ENCODE data around the gene WDSUB1. TPM values are rescaled to one million over a fixed set of nuclear protein-coding genes. Genes with fewer than 3 reads are reported as not detected.

WDSUB1 gene, protein sequence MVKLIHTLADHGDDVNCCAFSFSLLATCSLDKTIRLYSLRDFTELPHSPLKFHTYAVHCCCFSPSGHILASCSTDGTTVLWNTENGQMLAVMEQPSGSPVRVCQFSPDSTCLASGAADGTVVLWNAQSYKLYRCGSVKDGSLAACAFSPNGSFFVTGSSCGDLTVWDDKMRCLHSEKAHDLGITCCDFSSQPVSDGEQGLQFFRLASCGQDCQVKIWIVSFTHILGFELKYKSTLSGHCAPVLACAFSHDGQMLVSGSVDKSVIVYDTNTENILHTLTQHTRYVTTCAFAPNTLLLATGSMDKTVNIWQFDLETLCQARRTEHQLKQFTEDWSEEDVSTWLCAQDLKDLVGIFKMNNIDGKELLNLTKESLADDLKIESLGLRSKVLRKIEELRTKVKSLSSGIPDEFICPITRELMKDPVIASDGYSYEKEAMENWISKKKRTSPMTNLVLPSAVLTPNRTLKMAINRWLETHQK
- polyA plus RNA-seq (2013): 6.6 and 6.9 TPM in 2 replicates

DNA sequence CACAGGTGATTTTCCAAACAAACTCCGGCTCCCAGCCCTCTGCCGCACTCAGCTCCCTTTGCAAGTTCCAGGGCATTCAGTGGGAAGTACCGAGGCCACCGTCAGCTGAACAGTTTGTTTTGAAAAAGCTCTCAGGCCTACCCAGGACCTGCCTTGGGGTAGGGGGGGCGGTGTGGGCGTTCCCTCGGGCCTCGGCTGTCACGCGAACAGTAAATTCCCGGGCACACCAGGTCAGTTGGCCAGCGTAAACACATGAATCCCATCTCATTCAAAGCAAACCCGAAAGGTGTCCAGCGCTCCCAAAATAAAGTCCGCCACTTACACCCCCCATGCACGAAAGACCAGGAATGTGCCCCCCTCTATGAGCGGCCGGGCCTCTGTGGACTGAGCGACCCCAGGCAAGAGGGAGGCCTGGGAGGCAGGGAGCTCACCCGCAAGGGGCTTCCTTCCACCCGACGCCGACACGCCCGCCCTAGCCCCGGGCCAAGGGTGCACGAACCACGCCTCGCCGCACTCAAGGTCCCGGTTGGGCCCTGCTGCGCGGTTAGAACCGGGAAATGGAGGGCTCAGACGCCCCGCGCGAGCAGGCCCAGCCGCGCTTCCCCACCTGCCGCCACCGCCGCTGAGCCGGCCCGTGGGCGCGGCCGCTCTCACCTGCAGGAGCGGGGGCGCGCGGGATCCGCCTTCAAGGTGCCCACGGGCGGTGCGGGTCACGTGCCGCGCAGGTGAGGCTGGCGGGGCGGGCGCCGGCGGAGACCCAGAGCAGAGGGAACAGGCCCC, at the start of gene WDSUB1:
Gene WDSUB1 (minus strand): TSS at position 775 of the 780 bp plus-strand sequence. CDS start 3,634 bp downstream, outside the sequence.
- peak; percentile 54 to 58 for DNase-seq
- H2BK12ac ChIP-seq (ENCODE audit: low read length): peak within 1 kb of the TSS; percentile 51
- H3K18ac ChIP-seq (ENCODE audit: low read length): peak within 1 kb of the TSS; percentile 96
- peak within 1 kb of the TSS; percentile 88 for H3K4me2 ChIP-seq (ENCODE audit: low read length)
- H2AFZ ChIP-seq (ENCODE audit: insufficient read depth, low read length, poor library complexity): peak within 1 kb of the TSS; percentile 97
- no peaks in the 10 kb centered on the region for H3K27me3 ChIP-seq (ENCODE audit: insufficient read depth, low read length)
- H3K4ac ChIP-seq (ENCODE audit: low read depth, low read length): peak within 1 kb of the TSS; percentile 92
- H3K4me3 ChIP-seq (ENCODE audit: low read depth, low read length): peak within 1 kb of the TSS; percentile 90
- H4K91ac ChIP-seq (ENCODE audit: low read depth, low read length): peak within 1 kb of the TSS; percentile 95
- WGBS (ENCODE audit: extremely low coverage, insufficient coverage, insufficient read length): no CpG with 5 or more reads among the region's 64 CpGs
- H4K8ac ChIP-seq (ENCODE audit: low read depth, low read length): peak within 1 kb of the TSS; percentile 99
- peak within 1 kb of the TSS; percentile 89 for H2BK120ac ChIP-seq (ENCODE audit: insufficient read depth, low read length, poor library complexity)
- no peak within 1 kb of the TSS for H3K23ac ChIP-seq (ENCODE audit: low read length)
- H3K4me1 ChIP-seq (ENCODE audit: control insufficient read depth in 1 of 2, insufficient read depth in 2 of 2, low read length in 2 of 2): peaks cover 4 to 5% of the 10 kb centered on the region in 2 experiments
- H3K36me3 ChIP-seq (ENCODE audit: control insufficient read depth in 1 of 2, insufficient read depth in 2 of 2, low read length in 2 of 2): peaks cover 0 to 1% of the 10 kb centered on the region in 2 experiments
- peak within 1 kb of the TSS; percentile 86 for H4K12ac ChIP-seq (ENCODE audit: low read depth, low read length)
- peak within 1 kb of the TSS; percentile 77 for H3K27ac ChIP-seq (ENCODE audit: low read depth, low read length)
- H3K79me2 ChIP-seq (ENCODE audit: control insufficient read depth, insufficient read depth, low read length, poor library complexity): peaks cover 7% of the 10 kb centered on the region
- no peaks in the 10 kb centered on the region for H3K9me3 ChIP-seq (ENCODE audit: insufficient read depth, low read depth, low read length)
- peaks cover 9% of the 10 kb centered on the region for H3K79me1 ChIP-seq (ENCODE audit: low read length)
- peak within 1 kb of the TSS; percentile 86 for H3K9ac ChIP-seq (ENCODE audit: low read length)
- peak within 1 kb of the TSS; percentile 91 for H3K14ac ChIP-seq (ENCODE audit: low read length)
- H2AK5ac ChIP-seq (ENCODE audit: low read length): peak within 1 kb of the TSS; percentile 85
- peak within 1 kb of the TSS; percentile 86 for H2BK5ac ChIP-seq (ENCODE audit: low read depth, low read length, poor library complexity)

- no peak overlapping the region for H3K27ac ChIP-seq (ENCODE audit: low read depth, low read length)
- H3K4me1 ChIP-seq (ENCODE audit: control insufficient read depth in 1 of 2, insufficient read depth in 2 of 2, low read length in 2 of 2): no peaks in the 10 kb centered on the region
- DNase-seq: no peak
- H3K23ac ChIP-seq (ENCODE audit: low read length): no peak overlapping the region
- no peak overlapping the region for H4K8ac ChIP-seq (ENCODE audit: low read depth, low read length)
- H3K4ac ChIP-seq (ENCODE audit: low read depth, low read length): no peak overlapping the region
- H2BK5ac ChIP-seq (ENCODE audit: low read depth, low read length, poor library complexity): no peak overlapping the region
- H3K27me3 ChIP-seq (ENCODE audit: insufficient read depth, low read length): no peaks in the 10 kb centered on the region
- no CpG with 5 or more reads among the region's 5 CpGs for WGBS (ENCODE audit: extremely low coverage, insufficient coverage, insufficient read length)
- H4K91ac ChIP-seq (ENCODE audit: low read depth, low read length): no peak overlapping the region
- H3K79me1 ChIP-seq (ENCODE audit: low read length): no peaks in the 10 kb centered on the region
- H2AFZ ChIP-seq (ENCODE audit: insufficient read depth, low read length, poor library complexity): no peak overlapping the region
- H2BK12ac ChIP-seq (ENCODE audit: low read length): no peak overlapping the region
- peaks cover 7 to 10% of the 10 kb centered on the region in 2 experiments for H3K36me3 ChIP-seq (ENCODE audit: control insufficient read depth in 1 of 2, insufficient read depth in 2 of 2, low read length in 2 of 2)
- no peak overlapping the region for H4K12ac ChIP-seq (ENCODE audit: low read depth, low read length)
- no peak overlapping the region for H2AK5ac ChIP-seq (ENCODE audit: low read length)
- H3K18ac ChIP-seq (ENCODE audit: low read length): no peak overlapping the region
- no peaks in the 10 kb centered on the region for H3K9me3 ChIP-seq (ENCODE audit: insufficient read depth, low read depth, low read length)
- H3K4me2 ChIP-seq (ENCODE audit: low read length): no peak overlapping the region
- no peak overlapping the region for H3K4me3 ChIP-seq (ENCODE audit: low read depth, low read length)
- H3K79me2 ChIP-seq (ENCODE audit: control insufficient read depth, insufficient read depth, low read length, poor library complexity): no peaks in the 10 kb centered on the region
- no peak overlapping the region for H3K14ac ChIP-seq (ENCODE audit: low read length)
- H2BK120ac ChIP-seq (ENCODE audit: insufficient read depth, low read length, poor library complexity): no peak overlapping the region
- no peak overlapping the region for H3K9ac ChIP-seq (ENCODE audit: low read length)
Measured at GRCh38 chr2:159326569-159327255, 40.2 kb upstream of the WDSUB1 start.

GRCh38 chr2:159322419-159322818, 35.9 kb upstream of the WDSUB1 start:
- Histone ChIP-seq H3K36me3 (ENCODE audit: control insufficient read depth in 1 of 2, insufficient read depth in 2 of 2, low read length in 2 of 2) (peaks cover 5 to 9% of the 10 kb centered on the region in 2 experiments), H3K23ac (ENCODE audit: low read length) (no peak overlapping the region), H4K91ac (ENCODE audit: low read depth, low read length) (no peak overlapping the region), H3K4me3 (ENCODE audit: low read depth, low read length) (no peak overlapping the region), H3K9me3 (ENCODE audit: insufficient read depth, low read depth, low read length) (no peaks in the 10 kb centered on the region), H3K4ac (ENCODE audit: low read depth, low read length) (no peak overlapping the region), H2AFZ (ENCODE audit: insufficient read depth, low read length, poor library complexity) (no peak overlapping the region), H2BK5ac (ENCODE audit: low read depth, low read length, poor library complexity) (no peak overlapping the region), H2AK5ac (ENCODE audit: low read length) (no peak overlapping the region), H3K79me1 (ENCODE audit: low read length) (no peaks in the 10 kb centered on the region), H3K27ac (ENCODE audit: low read depth, low read length) (no peak overlapping the region), H3K79me2 (ENCODE audit: control insufficient read depth, insufficient read depth, low read length, poor library complexity) (no peaks in the 10 kb centered on the region), H4K12ac (ENCODE audit: low read depth, low read length) (no peak overlapping the region), H2BK120ac (ENCODE audit: insufficient read depth, low read length, poor library complexity) (no peak overlapping the region), H3K4me1 (ENCODE audit: control insufficient read depth in 1 of 2, insufficient read depth in 2 of 2, low read length in 2 of 2) (no peaks in the 10 kb centered on the region), H2BK12ac (ENCODE audit: low read length) (no peak overlapping the region), H4K8ac (ENCODE audit: low read depth, low read length) (no peak overlapping the region), H3K4me2 (ENCODE audit: low read length) (no peak overlapping the region), H3K27me3 (ENCODE audit: insufficient read depth, low read length) (no peaks in the 10 kb centered on the region), H3K14ac (ENCODE audit: low read length) (no peak overlapping the region), H3K18ac (ENCODE audit: low read length) (no peak overlapping the region), H3K9ac (ENCODE audit: low read length) (no peak overlapping the region)
- no peak for DNase-seq

GRCh38 chr2:159317392-159318088, 31.0 kb upstream of the WDSUB1 start:
- no peak overlapping the region for H4K91ac ChIP-seq (ENCODE audit: low read depth, low read length)
- H3K9me3 ChIP-seq (ENCODE audit: insufficient read depth, low read depth, low read length): no peaks in the 10 kb centered on the region
- no peak overlapping the region for H3K9ac ChIP-seq (ENCODE audit: low read length)
- H3K23ac ChIP-seq (ENCODE audit: low read length): no peak overlapping the region
- H3K79me2 ChIP-seq (ENCODE audit: control insufficient read depth, insufficient read depth, low read length, poor library complexity): no peaks in the 10 kb centered on the region
- H2AK5ac ChIP-seq (ENCODE audit: low read length): no peak overlapping the region
- no peak overlapping the region for H3K27ac ChIP-seq (ENCODE audit: low read depth, low read length)
- H3K27me3 ChIP-seq (ENCODE audit: insufficient read depth, low read length): no peaks in the 10 kb centered on the region
- H3K4ac ChIP-seq (ENCODE audit: low read depth, low read length): no peak overlapping the region
- peaks cover 5 to 9% of the 10 kb centered on the region in 2 experiments for H3K36me3 ChIP-seq (ENCODE audit: control insufficient read depth in 1 of 2, insufficient read depth in 2 of 2, low read length in 2 of 2)
- H2BK5ac ChIP-seq (ENCODE audit: low read depth, low read length, poor library complexity): no peak overlapping the region
- no peaks in the 10 kb centered on the region for H3K4me1 ChIP-seq (ENCODE audit: control insufficient read depth in 1 of 2, insufficient read depth in 2 of 2, low read length in 2 of 2)
- DNase-seq: no peak
- WGBS (ENCODE audit: extremely low coverage, insufficient coverage, insufficient read length): no CpG with 5 or more reads among the region's 3 CpGs
- H3K14ac ChIP-seq (ENCODE audit: low read length): no peak overlapping the region
- H2BK120ac ChIP-seq (ENCODE audit: insufficient read depth, low read length, poor library complexity): no peak overlapping the region
- no peak overlapping the region for H3K18ac ChIP-seq (ENCODE audit: low read length)
- H2BK12ac ChIP-seq (ENCODE audit: low read length): no peak overlapping the region
- H4K12ac ChIP-seq (ENCODE audit: low read depth, low read length): no peak overlapping the region
- no peak overlapping the region for H3K4me3 ChIP-seq (ENCODE audit: low read depth, low read length)
- no peak overlapping the region for H4K8ac ChIP-seq (ENCODE audit: low read depth, low read length)
- no peak overlapping the region for H2AFZ ChIP-seq (ENCODE audit: insufficient read depth, low read length, poor library complexity)
- no peaks in the 10 kb centered on the region for H3K79me1 ChIP-seq (ENCODE audit: low read length)
- H3K4me2 ChIP-seq (ENCODE audit: low read length): no peak overlapping the region
